Mammary epithelial cell (primary cell): ENCODE results near the gene ADCY7.

Experiments
- CTCF ChIP-seq, 2 donors: IDR thresholded peaks in 1 of 2; conservative IDR thresholded peaks in 1 of 2; 2 replicates each; pipeline ENCODE4 v1.5.1; 2011 to 2012; ENCODE audit warnings: inconsistent platforms in 2 of 2, low read length in 2 of 2, mild to moderate bottlenecking in 2 of 2, control low read depth in 1 of 2, low read depth in 1 of 2; ENCODE audit not compliant: insufficient read depth in 1 of 2; ENCODE audit errors: extremely low read depth in 1 of 2
- EZH2 ChIP-seq: IDR thresholded peaks from 2 replicates; pipeline ENCODE4 v1.6.1; 2012; ENCODE audit warnings: low read length, inconsistent platforms, borderline replicate concordance

DNA sequence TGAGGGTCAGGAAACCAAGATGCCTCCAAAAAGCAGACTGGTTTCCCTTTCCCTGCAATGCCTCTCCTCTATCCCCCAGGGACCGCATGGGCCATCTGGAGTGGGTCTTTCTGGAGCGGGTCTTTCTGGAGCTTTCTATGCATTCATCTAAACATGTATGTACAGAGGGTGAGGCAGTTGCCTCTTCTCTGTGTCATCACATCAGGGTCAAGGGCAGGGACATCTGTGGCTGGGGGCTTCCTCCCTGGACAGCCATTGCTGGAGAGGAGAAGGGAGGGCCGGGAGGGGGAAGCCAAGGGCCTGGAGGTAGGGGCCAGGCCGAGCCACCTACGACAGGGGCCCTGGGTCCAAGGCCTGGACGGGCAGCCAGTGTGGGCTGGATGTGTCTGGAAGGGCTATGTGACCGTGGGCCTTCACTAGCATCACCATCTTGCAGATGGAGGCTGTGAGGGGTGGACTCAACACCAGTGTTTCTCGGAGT lies 840 bp downstream of the ADCY7 start:
- TF ChIP-seq CTCF (conservative IDR thresholded peaks at IDR 0.05 in 1 of 2, IDR thresholded peaks at IDR 0.05 in 1 of 2; ENCODE audit: extremely low read depth in 1 of 2, insufficient read depth in 1 of 2, low read depth in 1 of 2, low read length in 2 of 2), result no peak
- TF ChIP-seq EZH2, result no peak
